Measurements from ENCODE around the gene GALNS. TPM values are rescaled to one million over a fixed set of nuclear protein-coding genes. Genes with fewer than 3 reads are reported as not detected.
A peak's percentile ranks its signal among the peaks of the same experiment; 100 is the strongest.

Gene GALNS
- total and polyA plus RNA-seq, 2 of the 13 experiments (the other 11 are each of a cell fraction or from before 2014, with no cell fraction given), result 9.2 to 9.8 TPM

GRCh38 chr16:88901718-88902337 lies 45.1 kb upstream of the GALNS start:
- ChIA-PET CTCF (ENCODE audit: low intra/inter-chr PET ratio, low total read pairs) (no interaction called here), POLR2A (no interaction called here)
- Histone ChIP-seq H3K4me1 (ENCODE audit: insufficient read depth, low read length) (peaks cover 10% of the 10 kb centered on the region), H3K79me2 (ENCODE audit: insufficient read depth, low read length) (no peaks in the 10 kb centered on the region), H3K9me3 (ENCODE audit: low read length) (no peaks in the 10 kb centered on the region), H2AFZ (ENCODE audit: low read length) (no peak overlapping the region), H3K36me3 (replicated peaks in 1 of 2; ENCODE audit: control insufficient read depth in 1 of 2, insufficient read depth in 2 of 2, low read length in 2 of 2) (no peaks in the 10 kb centered on the region), H3K27ac (ENCODE audit: extremely low read length, insufficient read depth, low read length) (no peak overlapping the region), H3K4me3 (replicated peaks in 1 of 3; ENCODE audit: insufficient read depth in 1 of 3, low read depth in 2 of 3, low read length in 3 of 3) (peak overlapping the region; percentile 1 to 55 (median 4); a peak in 2 of 6 replicates), H3K9ac (ENCODE audit: insufficient read depth, low read depth, low read length) (no peak overlapping the region), H4K20me1 (ENCODE audit: insufficient read depth, low read length) (no peaks in the 10 kb centered on the region; the same call in 1 of the 2 replicates), H3K27me3 (ENCODE audit: control insufficient read depth in 1 of 2, insufficient read depth in 2 of 2, low read length in 2 of 2) (peaks cover 53 to 96% of the 10 kb centered on the region in 2 experiments), H3K4me2 (ENCODE audit: low read depth, low read length) (peak overlapping the region; percentile 53)
- in situ Hi-C loops (cut with HindIII; ENCODE audit: extremely low pct_ligation_motif_present, low pct_unique_long_range_greater_than_20kb), result no loop called here
- whole genome bisulfite sequencing (ENCODE audit: low lambda C conversion rate), result 24% methylated on average over 15 of the region's 26 CpGs
- FAIRE-seq (peak; percentile 21), ATAC-seq (peak; percentile 58), DNase-seq (ENCODE audit: low spot score) (no peak)
- BruUV-seq (replicated peaks), result no TSS peak
- intact Hi-C loops (cut with micrococcal nuclease; ENCODE audit: unreplicated experiment), result no loop called here
- TF ChIP-seq ZXDC (CRISPR knock-in tag; IDR thresholded peaks at IDR 0.05) (no peak), ZNF510 (CRISPR knock-in tag; IDR thresholded peaks at IDR 0.05; ENCODE audit: low read depth) (no peak), ZNF549 (CRISPR knock-in tag; IDR thresholded peaks at IDR 0.05) (0 out of 2 replicates have a peak, but pooled peaks have one; percentile 17), STAG1 (CRISPR knock-in tag; IDR thresholded peaks at IDR 0.05) (peak; percentile 32), ZNF567 (CRISPR knock-in tag; IDR thresholded peaks at IDR 0.05; ENCODE audit: borderline replicate concordance) (no peak), ZNF30 (CRISPR knock-in tag; IDR thresholded peaks at IDR 0.05) (no peak), PHF21A (CRISPR knock-in tag; IDR thresholded peaks at IDR 0.05) (no peak), MEIS2 (CRISPR knock-in tag; IDR thresholded peaks at IDR 0.05) (peak; percentile 30; the same call in 1 of the 2 replicates), ZNF597 (CRISPR knock-in tag; IDR thresholded peaks at IDR 0.05) (no peak), ZNF777 (CRISPR knock-in tag; IDR thresholded peaks at IDR 0.05) (peak; percentile 26; the same call in 1 of the 2 replicates), YY1 (IDR thresholded peaks at IDR 0.05; ENCODE audit: insufficient read depth, insufficient replicate concordance, low read depth, low read length) (peak; percentile 34), DNMT1 (CRISPR knock-in tag; IDR thresholded peaks at IDR 0.05) (0 out of 2 replicates have a peak, but pooled peaks have one; percentile 27), ZNF350 (CRISPR knock-in tag; IDR thresholded peaks at IDR 0.05; ENCODE audit: borderline replicate concordance, low read depth) (no peak), REL (CRISPR knock-in tag; conservative IDR thresholded peaks at IDR 0.05) (no peak), ZNF337 (CRISPR knock-in tag; IDR thresholded peaks at IDR 0.05; ENCODE audit: borderline replicate concordance, low read depth) (no peak), CEBPG (CRISPR knock-in tag; IDR thresholded peaks at IDR 0.05) (no peak), HNRNPLL (IDR thresholded peaks at IDR 0.05; ENCODE audit: low read depth, low read length, poor library complexity, severe bottlenecking) (peak; percentile 29)
- TF ChIP-seq, protein P1, sequence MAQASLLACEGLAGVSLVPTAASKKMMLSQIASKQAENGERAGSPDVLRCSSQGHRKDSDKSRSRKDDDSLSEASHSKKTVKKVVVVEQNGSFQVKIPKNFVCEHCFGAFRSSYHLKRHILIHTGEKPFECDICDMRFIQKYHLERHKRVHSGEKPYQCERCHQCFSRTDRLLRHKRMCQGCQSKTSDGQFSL (CRISPR knock-in tag; IDR thresholded peaks at IDR 0.05), result 0 out of 2 replicates have a peak, but pooled peaks have one; percentile 27
